ENCODE measurements around the gene NDUFA7.
A peak's percentile ranks its signal among the peaks of the same experiment; 100 is the strongest.
"Not testable (repeated sequence)": the region's sequence is repeated elsewhere in the genome, so short reads cannot be mapped to it uniquely, and the experiment has no call there.

The NDUFA7 gene

GRCh38 chr19:8322638-8322997 lies 1.4 kb upstream of the NDUFA7 start:
- no peak for TF ChIP-seq CTCF (IDR thresholded peaks at IDR 0.05; ENCODE audit: unreplicated experiment in 3 of 3)
- Mint-ChIP-seq H3K27me3 (ENCODE audit: low read depth) (peaks cover 10% of the 10 kb centered on the region), H3K4me1 (peaks cover 18% of the 10 kb centered on the region), H3K36me3 (ENCODE audit: low read depth) (peaks cover 6% of the 10 kb centered on the region), H3K27ac (peak overlapping the region in 1 of 3 experiments; percentile 94), H3K4me3 (peak overlapping the region; percentile 98 to 100 (median 99)), H3K9me3 (no peaks in the 10 kb centered on the region)

GRCh38 chr19:8321986-8322637 lies 937 bp upstream of the NDUFA7 start:
- Mint-ChIP-seq H3K36me3 (ENCODE audit: low read depth) (peaks cover 6% of the 10 kb centered on the region), H3K27me3 (ENCODE audit: low read depth) (peaks cover 5% of the 10 kb centered on the region), H3K4me3 (peak overlapping the region; percentile 98 to 100 (median 99)), H3K4me1 (peaks cover 18% of the 10 kb centered on the region), H3K9me3 (no peaks in the 10 kb centered on the region), H3K27ac (peak overlapping the region; percentile 93 to 96 (median 94))
- TF ChIP-seq CTCF (IDR thresholded peaks at IDR 0.05; ENCODE audit: unreplicated experiment in 3 of 3), result no peak

GRCh38 chr19:8320564-8321066 lies 560 bp downstream of the NDUFA7 start:
- Mint-ChIP-seq H3K4me1 (peaks cover 18% of the 10 kb centered on the region), H3K27ac (peak overlapping the region; percentile 93 to 96 (median 94)), H3K36me3 (ENCODE audit: low read depth) (peaks cover 7% of the 10 kb centered on the region), H3K27me3 (ENCODE audit: low read depth) (no peaks in the 10 kb centered on the region), H3K4me3 (peak overlapping the region; percentile 98 to 100 (median 99)), H3K9me3 (no peaks in the 10 kb centered on the region)
- no peak for TF ChIP-seq CTCF (IDR thresholded peaks at IDR 0.05; ENCODE audit: unreplicated experiment in 3 of 3)

GRCh38 chr19:8319807-8320520 lies 1.2 kb downstream of the NDUFA7 start:
- H3K27me3 Mint-ChIP-seq (ENCODE audit: low read depth), result no peaks in the 10 kb centered on the region
- H3K36me3 Mint-ChIP-seq (ENCODE audit: low read depth), result peaks cover 13% of the 10 kb centered on the region
- no peaks in the 10 kb centered on the region for H3K9me3 Mint-ChIP-seq
- peak overlapping the region; percentile 98 to 100 (median 99) for H3K4me3 Mint-ChIP-seq
- peak overlapping the region; percentile 22 to 94 (median 93) for H3K27ac Mint-ChIP-seq
- peaks cover 18% of the 10 kb centered on the region for H3K4me1 Mint-ChIP-seq
- TF ChIP-seq CTCF (IDR thresholded peaks at IDR 0.05; ENCODE audit: unreplicated experiment in 3 of 3), result no peak

GRCh38 chr19:8318835-8319234 lies 2.3 kb downstream of the NDUFA7 start:
- Mint-ChIP-seq H3K4me3 (peak overlapping the region; percentile 56 to 79 (median 77)), H3K27ac (peak overlapping the region in 1 of 3 experiments; percentile 44), H3K4me1 (peaks cover 18% of the 10 kb centered on the region), H3K36me3 (ENCODE audit: low read depth) (peaks cover 17% of the 10 kb centered on the region)
- not testable (repeated sequence) for H3K27me3 Mint-ChIP-seq (ENCODE audit: low read depth); H3K9me3 Mint-ChIP-seq

GRCh38 chr19:8316351-8317125 lies 4.6 kb downstream of the NDUFA7 start:
- Mint-ChIP-seq H3K9me3 (no peaks in the 10 kb centered on the region), H3K27me3 (ENCODE audit: low read depth) (no peaks in the 10 kb centered on the region), H3K4me3 (no peak overlapping the region), H3K36me3 (ENCODE audit: low read depth) (peaks cover 11% of the 10 kb centered on the region), H3K27ac (no peak overlapping the region), H3K4me1 (peaks cover 8% of the 10 kb centered on the region)
- no peak for TF ChIP-seq CTCF (IDR thresholded peaks at IDR 0.05; ENCODE audit: unreplicated experiment in 3 of 3)

GRCh38 chr19:8314981-8315640 lies 6.1 kb downstream of the NDUFA7 start:
- H3K27me3 Mint-ChIP-seq (ENCODE audit: low read depth); H3K4me1 Mint-ChIP-seq; H3K9me3 Mint-ChIP-seq; H3K27ac Mint-ChIP-seq; H3K4me3 Mint-ChIP-seq: not testable (repeated sequence)
- peaks cover 17% of the 10 kb centered on the region for H3K36me3 Mint-ChIP-seq (ENCODE audit: low read depth)
